Measurements from ENCODE around the gene RNGTT.

DNA sequence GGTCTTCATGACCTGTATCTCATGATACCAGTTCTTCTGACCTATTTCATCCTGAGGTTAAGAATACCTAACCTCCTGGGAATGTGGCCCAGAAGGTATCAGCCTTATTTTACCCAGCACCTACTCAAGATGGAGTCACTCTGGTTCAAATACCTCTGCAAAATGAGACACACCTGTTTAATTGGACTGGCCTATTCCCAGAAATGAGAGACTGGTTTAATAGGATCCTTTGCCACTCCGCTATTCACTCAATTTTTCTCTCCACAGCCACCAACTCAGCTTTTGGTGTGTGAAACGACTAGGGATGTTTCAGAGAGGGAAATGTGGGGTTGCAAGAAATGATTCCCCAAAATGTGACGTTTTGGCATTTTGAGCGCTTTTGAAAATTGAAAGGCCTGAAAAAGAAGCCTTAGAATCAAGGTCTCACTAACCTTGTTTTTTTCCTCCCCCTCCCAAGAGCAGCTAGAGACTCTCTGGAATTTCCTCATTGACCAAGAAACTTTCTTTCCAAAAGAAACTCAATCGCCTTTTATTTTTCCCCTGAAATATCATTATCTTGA is 45.5 kb upstream of the RNGTT start:
- TF ChIP-seq POLR2AphosphoS5 (IDR thresholded peaks at IDR 0.05; ENCODE audit: low read depth, low read length) (no peak), TAF1 (IDR thresholded peaks at IDR 0.05; ENCODE audit: borderline replicate concordance, insufficient read depth, low read length) (no peak), SIN3A (IDR thresholded peaks at IDR 0.05; ENCODE audit: borderline replicate concordance, insufficient read depth, low read length) (no peak), FOXP2 (optimal IDR thresholded peaks at IDR 0.05; ENCODE audit: borderline replicate concordance, extremely low read depth, extremely low read length, insufficient read depth) (no peak)
- TF ChIP-seq, protein P1, sequence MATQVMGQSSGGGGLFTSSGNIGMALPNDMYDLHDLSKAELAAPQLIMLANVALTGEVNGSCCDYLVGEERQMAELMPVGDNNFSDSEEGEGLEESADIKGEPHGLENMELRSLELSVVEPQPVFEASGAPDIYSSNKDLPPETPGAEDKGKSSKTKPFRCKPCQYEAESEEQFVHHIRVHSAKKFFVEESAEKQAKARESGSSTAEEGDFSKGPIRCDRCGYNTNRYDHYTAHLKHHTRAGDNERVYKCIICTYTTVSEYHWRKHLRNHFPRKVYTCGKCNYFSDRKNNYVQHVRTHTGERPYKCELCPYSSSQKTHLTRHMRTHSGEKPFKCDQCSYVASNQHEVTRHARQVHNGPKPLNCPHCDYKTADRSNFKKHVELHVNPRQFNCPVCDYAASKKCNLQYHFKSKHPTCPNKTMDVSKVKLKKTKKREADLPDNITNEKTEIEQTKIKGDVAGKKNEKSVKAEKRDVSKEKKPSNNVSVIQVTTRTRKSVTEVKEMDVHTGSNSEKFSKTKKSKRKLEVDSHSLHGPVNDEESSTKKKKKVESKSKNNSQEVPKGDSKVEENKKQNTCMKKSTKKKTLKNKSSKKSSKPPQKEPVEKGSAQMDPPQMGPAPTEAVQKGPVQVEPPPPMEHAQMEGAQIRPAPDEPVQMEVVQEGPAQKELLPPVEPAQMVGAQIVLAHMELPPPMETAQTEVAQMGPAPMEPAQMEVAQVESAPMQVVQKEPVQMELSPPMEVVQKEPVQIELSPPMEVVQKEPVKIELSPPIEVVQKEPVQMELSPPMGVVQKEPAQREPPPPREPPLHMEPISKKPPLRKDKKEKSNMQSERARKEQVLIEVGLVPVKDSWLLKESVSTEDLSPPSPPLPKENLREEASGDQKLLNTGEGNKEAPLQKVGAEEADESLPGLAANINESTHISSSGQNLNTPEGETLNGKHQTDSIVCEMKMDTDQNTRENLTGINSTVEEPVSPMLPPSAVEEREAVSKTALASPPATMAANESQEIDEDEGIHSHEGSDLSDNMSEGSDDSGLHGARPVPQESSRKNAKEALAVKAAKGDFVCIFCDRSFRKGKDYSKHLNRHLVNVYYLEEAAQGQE (IDR thresholded peaks at IDR 0.05; ENCODE audit: insufficient read depth in 1 of 2, low read depth in 2 of 2, low read length in 2 of 2) = no peak
